ENCODE measurements around the gene PRRX1.

GRCh38 chr1:170692866-170693575, 29.1 kb downstream of the PRRX1 start:
- no peak for TF ChIP-seq EZH2 (conservative IDR thresholded peaks at IDR 0.05; ENCODE audit: low read depth, low read length)
- no peak for TF ChIP-seq ELK4 (CRISPR knock-in tag; IDR thresholded peaks at IDR 0.05; ENCODE audit: borderline replicate concordance)
- TF ChIP-seq FOXJ3 (CRISPR knock-in tag; IDR thresholded peaks at IDR 0.05; ENCODE audit: borderline replicate concordance): no peak
- no peak for TF ChIP-seq CTCF (CRISPR knock-in tag; IDR thresholded peaks at IDR 0.05)
- no peak for TF ChIP-seq BHLHE40 (IDR thresholded peaks at IDR 0.05; ENCODE audit: low read length)
- TF ChIP-seq FOSL2 (CRISPR knock-in tag; IDR thresholded peaks at IDR 0.05): no peak
- no peak for TF ChIP-seq CREM (IDR thresholded peaks at IDR 0.05)
- no peak for TF ChIP-seq CREM (CRISPR knock-in tag; IDR thresholded peaks at IDR 0.05)
- no peak for TF ChIP-seq JUN (CRISPR knock-in tag; IDR thresholded peaks at IDR 0.05)
- no peak for TF ChIP-seq SRY (CRISPR knock-in tag; IDR thresholded peaks at IDR 0.05)

Measured in HepG2 (cell line).